ENCODE results near the gene NUAK2.

The NUAK2 gene

GRCh38 chr1:205346956-205347574 lies 25.5 kb upstream of the NUAK2 start:
- no peak for DNase-seq (ENCODE audit: low read depth, low spot score)
- H3K4me1 ChIP-seq (ENCODE audit: insufficient read depth, insufficient read length) = peaks cover 38% of the 10 kb centered on the region

DNA sequence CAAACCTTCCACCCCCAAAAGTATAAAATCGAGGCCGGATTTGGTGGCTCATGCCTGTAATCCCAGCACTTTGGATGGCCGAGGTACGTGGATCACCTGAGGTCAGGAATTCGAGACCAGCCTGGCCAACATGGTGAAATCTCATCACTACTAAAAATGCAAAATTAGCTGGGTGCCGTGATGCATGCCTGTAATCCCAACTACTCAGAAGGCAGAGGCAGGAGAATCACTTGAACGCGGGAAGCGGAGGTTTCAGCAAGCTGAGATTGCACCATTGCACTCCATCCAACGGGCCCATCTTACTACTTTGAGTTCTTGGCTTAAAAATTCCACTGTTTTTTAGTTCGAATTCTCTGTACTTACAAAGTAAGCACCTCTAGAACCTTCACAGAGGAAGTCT lies 24.2 kb upstream of the NUAK2 start:
- DNase-seq (ENCODE audit: low read depth, low spot score) = no peak
- Histone ChIP-seq H3K4me3 (ENCODE audit: insufficient read length, low read depth) (no peak overlapping the region), H3K4me1 (ENCODE audit: insufficient read depth, insufficient read length) (peaks cover 36% of the 10 kb centered on the region), H3K9ac (ENCODE audit: insufficient read length, low read depth) (no peak overlapping the region), H3K27me3 (ENCODE audit: insufficient read depth, insufficient read length) (peaks cover 47% of the 10 kb centered on the region), H3K9me3 (ENCODE audit: insufficient read depth, low read length) (no peaks in the 10 kb centered on the region), H3K36me3 (ENCODE audit: insufficient read depth, insufficient read length, low read length) (no peaks in the 10 kb centered on the region)
- no peak for TF ChIP-seq YY1 (IDR thresholded peaks at IDR 0.05; ENCODE audit: insufficient read depth, insufficient read length)
- TF ChIP-seq ZNF274 (IDR thresholded peaks at IDR 0.05; ENCODE audit: low read depth, low read length) = no peak
- no peak for TF ChIP-seq SUZ12 (IDR thresholded peaks at IDR 0.05; ENCODE audit: extremely low read depth, insufficient read depth, insufficient read length)

More at GRCh38 chr1:205346956-205347574, 25.5 kb upstream of the NUAK2 start:
- no peak overlapping the region for H3K9ac ChIP-seq (ENCODE audit: insufficient read length, low read depth)
- H3K9me3 ChIP-seq (ENCODE audit: insufficient read depth, low read length) = no peaks in the 10 kb centered on the region
- peaks cover 45% of the 10 kb centered on the region for H3K27me3 ChIP-seq (ENCODE audit: insufficient read depth, insufficient read length)
- TF ChIP-seq YY1 (IDR thresholded peaks at IDR 0.05; ENCODE audit: insufficient read depth, insufficient read length) (no peak), ZNF274 (IDR thresholded peaks at IDR 0.05; ENCODE audit: low read depth, low read length) (no peak), SUZ12 (IDR thresholded peaks at IDR 0.05; ENCODE audit: extremely low read depth, insufficient read depth, insufficient read length) (no peak)
- no peaks in the 10 kb centered on the region for H3K36me3 ChIP-seq (ENCODE audit: insufficient read depth, insufficient read length, low read length)
- no peak overlapping the region for H3K4me3 ChIP-seq (ENCODE audit: insufficient read length, low read depth)

DNA sequence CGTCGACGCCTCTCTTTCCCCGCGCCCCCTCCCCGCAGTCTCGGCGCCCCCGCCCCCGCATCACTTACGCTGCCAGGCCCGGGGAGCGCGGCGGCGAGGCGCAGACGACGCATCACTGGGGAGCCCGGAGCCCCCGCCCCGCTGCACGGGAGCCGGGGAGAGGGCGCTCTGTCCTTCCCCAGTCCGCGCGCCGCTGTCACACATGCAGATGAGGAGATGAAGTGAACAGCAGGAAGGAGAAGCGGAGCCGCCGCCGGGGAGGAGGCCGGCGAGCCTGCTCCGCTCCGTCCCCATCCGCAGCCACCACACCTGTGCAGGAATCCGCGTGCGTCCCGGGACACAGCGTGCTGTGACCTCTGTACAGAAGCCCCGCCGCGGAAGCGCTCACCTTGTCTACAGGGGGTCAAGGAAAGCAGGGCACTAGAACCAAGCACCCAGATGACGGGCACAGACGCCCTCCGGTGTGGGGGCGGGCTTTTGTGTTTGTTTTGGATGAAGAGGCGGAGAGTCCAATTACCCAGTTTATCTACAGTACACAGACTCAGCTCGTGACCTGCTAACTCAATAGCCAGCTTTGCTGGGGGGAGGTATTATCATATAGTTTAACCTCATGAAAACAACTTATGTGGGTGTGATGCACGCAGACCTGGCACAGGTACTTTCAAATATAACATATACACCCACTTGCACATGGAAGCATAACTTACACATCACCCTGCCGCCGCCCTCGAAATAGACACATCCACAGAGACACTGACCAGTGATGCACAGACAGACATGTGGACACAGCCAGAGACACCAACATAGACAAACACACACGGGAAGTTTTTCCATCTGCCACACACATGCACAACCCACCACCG lies 22.8 kb upstream of the NUAK2 start:
- no peak for DNase-seq (ENCODE audit: low read depth, low spot score)
- H3K4me1 ChIP-seq (ENCODE audit: insufficient read depth, insufficient read length) = peaks cover 23% of the 10 kb centered on the region
- peak overlapping the region; percentile 51 for H3K4me3 ChIP-seq (ENCODE audit: insufficient read length, low read depth)
- H3K27me3 ChIP-seq (ENCODE audit: insufficient read depth, insufficient read length) = peaks cover 47% of the 10 kb centered on the region
- H3K36me3 ChIP-seq (ENCODE audit: insufficient read depth, insufficient read length, low read length) = no peaks in the 10 kb centered on the region
- no peaks in the 10 kb centered on the region for H3K9me3 ChIP-seq (ENCODE audit: insufficient read depth, low read length)
- TF ChIP-seq YY1 (IDR thresholded peaks at IDR 0.05; ENCODE audit: insufficient read depth, insufficient read length) = no peak
- peak; percentile 51 for TF ChIP-seq SUZ12 (IDR thresholded peaks at IDR 0.05; ENCODE audit: extremely low read depth, insufficient read depth, insufficient read length)
- TF ChIP-seq ZNF274 (IDR thresholded peaks at IDR 0.05; ENCODE audit: low read depth, low read length) = no peak
- peak overlapping the region; percentile 70 for H3K9ac ChIP-seq (ENCODE audit: insufficient read length, low read depth)

DNA sequence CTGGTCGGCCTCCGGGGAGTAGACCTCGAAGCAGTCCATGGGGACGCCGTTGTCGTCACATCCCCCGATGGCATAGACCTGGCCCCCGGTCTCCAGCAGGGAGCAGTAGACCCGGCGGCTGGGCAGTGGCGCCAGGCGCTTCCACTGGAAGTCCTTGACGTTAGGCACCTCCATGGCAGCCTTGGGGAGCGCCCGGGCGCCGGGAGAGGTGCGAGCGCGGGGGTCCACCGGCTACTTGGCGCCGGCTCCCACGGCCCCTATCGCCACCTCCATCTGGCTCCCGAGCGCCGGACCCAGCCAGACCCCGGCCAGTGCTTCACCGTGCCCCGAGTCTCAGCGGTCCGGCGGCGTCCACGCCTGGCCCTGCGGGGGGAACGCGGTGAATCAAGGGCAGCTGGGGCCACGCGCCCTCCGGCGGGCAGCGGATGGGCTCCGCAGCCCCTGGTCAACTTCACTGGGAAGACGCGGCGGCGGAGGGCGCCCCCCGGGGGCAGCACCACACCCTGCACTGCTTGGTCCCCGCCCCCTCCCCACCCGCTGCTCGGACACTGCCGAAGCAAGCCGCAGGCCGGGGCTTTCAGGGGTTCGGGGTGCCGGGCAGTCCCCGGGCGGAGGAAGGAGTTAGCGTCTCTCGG lies 22.0 kb upstream of the NUAK2 start:
- no peak for TF ChIP-seq SUZ12 (IDR thresholded peaks at IDR 0.05; ENCODE audit: extremely low read depth, insufficient read depth, insufficient read length)
- TF ChIP-seq ZNF274 (IDR thresholded peaks at IDR 0.05; ENCODE audit: low read depth, low read length) = no peak
- TF ChIP-seq YY1 (IDR thresholded peaks at IDR 0.05; ENCODE audit: insufficient read depth, insufficient read length) = no peak
- no peak for DNase-seq (ENCODE audit: low read depth, low spot score)
- Histone ChIP-seq H3K9ac (ENCODE audit: insufficient read length, low read depth) (peak overlapping the region; percentile 70), H3K9me3 (ENCODE audit: insufficient read depth, low read length) (no peaks in the 10 kb centered on the region), H3K27me3 (ENCODE audit: insufficient read depth, insufficient read length) (peaks cover 47% of the 10 kb centered on the region), H3K4me1 (ENCODE audit: insufficient read depth, insufficient read length) (peaks cover 18% of the 10 kb centered on the region), H3K36me3 (ENCODE audit: insufficient read depth, insufficient read length, low read length) (no peaks in the 10 kb centered on the region), H3K4me3 (ENCODE audit: insufficient read length, low read depth) (peak overlapping the region; percentile 51)

DNA sequence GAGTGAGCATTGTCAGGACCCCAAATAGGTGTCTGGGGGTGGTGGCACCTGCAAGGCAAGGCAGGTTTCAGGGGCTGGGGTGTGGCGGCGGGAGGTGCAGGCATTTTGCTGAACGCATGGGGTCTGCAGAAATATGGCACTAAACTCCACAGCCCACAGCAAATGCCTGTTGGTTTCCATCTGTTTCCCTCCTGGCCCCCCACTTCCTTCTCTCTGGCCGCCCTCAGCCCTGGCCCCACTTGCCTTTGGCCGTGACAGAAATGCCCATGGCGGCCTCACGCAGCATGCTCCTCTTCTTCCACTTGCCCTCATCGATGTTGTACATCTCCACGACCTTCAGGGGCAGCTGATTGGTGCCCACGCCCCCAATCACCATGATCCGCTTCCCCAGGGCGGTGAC lies 21.4 kb upstream of the NUAK2 start:
- no peaks in the 10 kb centered on the region for H3K36me3 ChIP-seq (ENCODE audit: insufficient read depth, insufficient read length, low read length)
- no peaks in the 10 kb centered on the region for H3K9me3 ChIP-seq (ENCODE audit: insufficient read depth, low read length)
- peak overlapping the region; percentile 51 for H3K4me3 ChIP-seq (ENCODE audit: insufficient read length, low read depth)
- no peak overlapping the region for H3K9ac ChIP-seq (ENCODE audit: insufficient read length, low read depth)
- H3K27me3 ChIP-seq (ENCODE audit: insufficient read depth, insufficient read length) = peaks cover 47% of the 10 kb centered on the region
- H3K4me1 ChIP-seq (ENCODE audit: insufficient read depth, insufficient read length) = peaks cover 15% of the 10 kb centered on the region
- no peak for TF ChIP-seq SUZ12 (IDR thresholded peaks at IDR 0.05; ENCODE audit: extremely low read depth, insufficient read depth, insufficient read length)
- TF ChIP-seq ZNF274 (IDR thresholded peaks at IDR 0.05; ENCODE audit: low read depth, low read length) = no peak
- TF ChIP-seq YY1 (IDR thresholded peaks at IDR 0.05; ENCODE audit: insufficient read depth, insufficient read length) = no peak
- no peak for DNase-seq (ENCODE audit: low read depth, low spot score)

GRCh38 chr1:205340676-205341075 lies 19.1 kb upstream of the NUAK2 start:
- H3K9me3 ChIP-seq (ENCODE audit: insufficient read depth, low read length) = no peaks in the 10 kb centered on the region

GRCh38 chr1:205339717-205340116 lies 18.2 kb upstream of the NUAK2 start:
- Histone ChIP-seq H3K9me3 (ENCODE audit: insufficient read depth, low read length) (no peaks in the 10 kb centered on the region), H3K27me3 (ENCODE audit: insufficient read depth, insufficient read length) (peaks cover 32% of the 10 kb centered on the region), H3K9ac (ENCODE audit: insufficient read length, low read depth) (no peak overlapping the region), H3K36me3 (ENCODE audit: insufficient read depth, insufficient read length, low read length) (no peaks in the 10 kb centered on the region), H3K4me3 (ENCODE audit: insufficient read length, low read depth) (no peak overlapping the region), H3K4me1 (ENCODE audit: insufficient read depth, insufficient read length) (peaks cover 11% of the 10 kb centered on the region)
- TF ChIP-seq ZNF274 (IDR thresholded peaks at IDR 0.05; ENCODE audit: low read depth, low read length) = no peak
- no peak for TF ChIP-seq SUZ12 (IDR thresholded peaks at IDR 0.05; ENCODE audit: extremely low read depth, insufficient read depth, insufficient read length)
- TF ChIP-seq YY1 (IDR thresholded peaks at IDR 0.05; ENCODE audit: insufficient read depth, insufficient read length) = no peak
- DNase-seq (ENCODE audit: low read depth, low spot score) = no peak

More at GRCh38 chr1:205340676-205341075, 19.1 kb upstream of the NUAK2 start:
- peaks cover 42% of the 10 kb centered on the region for H3K27me3 ChIP-seq (ENCODE audit: insufficient read depth, insufficient read length)
- peaks cover 12% of the 10 kb centered on the region for H3K4me1 ChIP-seq (ENCODE audit: insufficient read depth, insufficient read length)
- H3K9ac ChIP-seq (ENCODE audit: insufficient read length, low read depth) = no peak overlapping the region
- no peak overlapping the region for H3K4me3 ChIP-seq (ENCODE audit: insufficient read length, low read depth)
- DNase-seq (ENCODE audit: low read depth, low spot score) = no peak
- TF ChIP-seq ZNF274 (IDR thresholded peaks at IDR 0.05; ENCODE audit: low read depth, low read length) (no peak), YY1 (IDR thresholded peaks at IDR 0.05; ENCODE audit: insufficient read depth, insufficient read length) (no peak), SUZ12 (IDR thresholded peaks at IDR 0.05; ENCODE audit: extremely low read depth, insufficient read depth, insufficient read length) (no peak)
- no peaks in the 10 kb centered on the region for H3K36me3 ChIP-seq (ENCODE audit: insufficient read depth, insufficient read length, low read length)

Measured in NT2/D1 (cell line).